ENCODE data around the gene UCP3.
A peak's percentile ranks its signal among the peaks of the same experiment; 100 is the strongest.

Gene UCP3

DNA sequence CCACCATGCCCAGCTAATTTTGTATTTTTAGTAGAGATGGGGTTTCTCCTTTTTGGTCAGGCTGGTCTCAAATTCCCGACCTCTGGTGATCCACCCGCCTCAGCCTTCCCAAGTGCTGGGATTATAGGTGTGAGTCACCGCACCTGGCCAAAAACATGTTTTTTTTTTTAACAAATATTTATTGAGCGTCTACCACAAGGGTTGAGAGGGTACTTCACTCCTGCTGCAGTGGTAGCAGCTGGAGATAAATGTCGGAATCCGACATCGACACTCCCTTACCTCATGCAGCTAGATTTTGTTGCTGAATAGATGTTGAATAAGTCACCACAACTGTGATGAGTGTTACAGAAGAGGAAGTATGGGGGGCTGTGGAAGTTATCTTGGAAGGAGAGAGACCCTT is 57.1 kb downstream of the UCP3 start:
- no peak overlapping the region for H4K5ac ChIP-seq (ENCODE audit: low read length)

DNA sequence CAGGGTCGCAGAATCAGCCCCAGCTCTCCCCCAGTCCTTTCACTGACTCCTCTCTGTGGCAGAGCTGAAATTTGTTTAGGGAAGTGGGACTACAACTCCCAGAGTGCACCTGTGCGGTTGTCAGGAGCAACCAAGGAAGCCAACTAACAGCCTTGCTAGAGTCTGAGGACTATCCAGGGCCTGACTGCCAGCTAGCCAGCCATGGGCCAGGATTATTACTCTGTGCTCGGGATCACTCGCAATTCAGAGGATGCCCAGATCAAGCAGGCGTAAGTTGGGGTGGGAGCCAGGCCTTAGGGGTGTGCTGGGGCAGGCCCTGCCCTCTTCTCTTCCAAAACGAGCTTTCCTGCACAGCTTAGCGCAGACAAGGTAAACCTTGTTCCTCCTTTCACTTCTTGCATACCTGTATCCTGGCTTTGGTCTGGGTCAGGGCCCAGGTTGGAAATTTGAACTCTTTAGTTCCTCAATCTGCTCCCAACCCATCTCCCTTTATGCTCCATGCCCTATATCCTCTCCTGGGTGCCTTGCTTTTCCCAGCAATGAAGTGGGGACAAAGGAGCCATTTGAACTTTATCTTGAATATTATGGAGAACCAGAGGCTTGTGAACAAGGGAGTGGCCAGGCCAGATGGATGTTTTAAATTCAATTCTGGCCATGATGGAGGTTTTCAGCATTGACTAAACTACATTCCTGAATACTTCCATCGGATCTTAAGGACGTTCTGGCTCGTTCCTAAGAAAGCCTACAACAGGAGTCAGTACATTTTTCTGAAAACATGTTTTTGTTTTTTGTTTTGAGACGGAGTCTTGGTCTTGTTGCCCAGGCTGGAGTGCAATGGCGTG is 57.8 kb downstream of the UCP3 start, which contains the start of gene DNAJB13:
Gene DNAJB13 (plus strand): TSS at position 158 of the 842 bp plus-strand sequence. CDS start 44 bp downstream, at position 202.
- Histone ChIP-seq H3K18ac (ENCODE audit: low read length) (no peak within 1 kb of the TSS), H2BK120ac (ENCODE audit: low read depth, low read length) (no peak within 1 kb of the TSS), H4K5ac (ENCODE audit: low read length) (no peak within 1 kb of the TSS), H3K4me1 (ENCODE audit: control insufficient read depth, low read depth, low read length) (no peaks in the 10 kb centered on the region), H3K23ac (ENCODE audit: low read length) (no peak within 1 kb of the TSS), H3K36me3 (ENCODE audit: control insufficient read depth, insufficient read depth, low read length) (no peaks in the 10 kb centered on the region), H3K4ac (ENCODE audit: low read depth, low read length) (no peak within 1 kb of the TSS), H3K27me3 (ENCODE audit: insufficient read depth, low read length, poor library complexity) (no peaks in the 10 kb centered on the region), H3K4me3 (ENCODE audit: low read length) (no peak within 1 kb of the TSS), H2BK5ac (ENCODE audit: low read length) (no peak within 1 kb of the TSS), H4K8ac (ENCODE audit: low read depth, low read length) (no peak within 1 kb of the TSS), H3K4me2 (ENCODE audit: low read length) (no peak within 1 kb of the TSS), H2BK15ac (replicated peaks; ENCODE audit: low read depth) (no peak within 1 kb of the TSS), H3K79me1 (ENCODE audit: low read length) (no peaks in the 10 kb centered on the region), H3K56ac (ENCODE audit: low read length) (peak within 1 kb of the TSS; percentile 19), H3K27ac (ENCODE audit: low read depth, low read length) (no peak within 1 kb of the TSS), H3K9ac (ENCODE audit: low read length) (peak within 1 kb of the TSS; percentile 4), H2AK5ac (ENCODE audit: low read length) (no peak within 1 kb of the TSS), H3K79me2 (ENCODE audit: control insufficient read depth, insufficient read depth, low read length) (no peaks in the 10 kb centered on the region)
- peak; percentile 92 for DNase-seq
- no CpG with 5 or more reads among the region's 12 CpGs for WGBS (ENCODE audit: extremely low coverage, insufficient coverage, low lambda C conversion rate)

More for the DNA sequence above, 57.1 kb downstream of the UCP3 start:
- H3K27ac ChIP-seq (ENCODE audit: low read depth, low read length) = no peak overlapping the region
- no peak overlapping the region for H2BK120ac ChIP-seq (ENCODE audit: low read depth, low read length)
- no CpG with 5 or more reads among the region's 7 CpGs for whole genome bisulfite sequencing (ENCODE audit: extremely low coverage, insufficient coverage, low lambda C conversion rate)
- H3K27me3 ChIP-seq (ENCODE audit: insufficient read depth, low read length, poor library complexity) = no peaks in the 10 kb centered on the region
- no peak overlapping the region for H3K56ac ChIP-seq (ENCODE audit: low read length)
- H3K18ac ChIP-seq (ENCODE audit: low read length) = no peak overlapping the region
- no peaks in the 10 kb centered on the region for H3K4me1 ChIP-seq (ENCODE audit: control insufficient read depth, low read depth, low read length)
- no peak overlapping the region for H3K4ac ChIP-seq (ENCODE audit: low read depth, low read length)
- no peak overlapping the region for H2BK5ac ChIP-seq (ENCODE audit: low read length)
- no peak overlapping the region for H2BK15ac ChIP-seq (replicated peaks; ENCODE audit: low read depth)
- no peak for DNase-seq
- no peaks in the 10 kb centered on the region for H3K79me1 ChIP-seq (ENCODE audit: low read length)
- H2AK5ac ChIP-seq (ENCODE audit: low read length) = no peak overlapping the region
- H3K4me2 ChIP-seq (ENCODE audit: low read length) = no peak overlapping the region
- no peaks in the 10 kb centered on the region for H3K79me2 ChIP-seq (ENCODE audit: control insufficient read depth, insufficient read depth, low read length)
- no peak overlapping the region for H3K23ac ChIP-seq (ENCODE audit: low read length)
- no peak overlapping the region for H3K4me3 ChIP-seq (ENCODE audit: low read length)
- no peak overlapping the region for H4K8ac ChIP-seq (ENCODE audit: low read depth, low read length)
- no peaks in the 10 kb centered on the region for H3K36me3 ChIP-seq (ENCODE audit: control insufficient read depth, insufficient read depth, low read length)
- no peak overlapping the region for H3K9ac ChIP-seq (ENCODE audit: low read length)
